Transverse colon (tissue), 4 donors: ENCODE data around the gene TNS1. TPM values are rescaled to one million over a fixed set of nuclear protein-coding genes. Genes with fewer than 3 reads are reported as not detected.

Experiments used
- DNase-seq: peaks from one replicate; pipeline ENCODE4 v3.0.0-alpha.2; 2019
- H3K27ac ChIP-seq, 4 donors: fragments of 200-600 bp; sonication (generic); 2 replicates each; pipeline ENCODE4 v1.5.1; 2016 to 2018; ENCODE audit warnings: inconsistent platforms in 4 of 4
- H3K27me3 ChIP-seq: fragments of 200-600 bp; sonication (generic); 2 replicates; pipeline ENCODE4 v1.5.1; 2017; ENCODE audit warnings: inconsistent platforms
- H3K36me3 ChIP-seq, 4 donors: fragments of 200-600 bp; sonication (generic); 2 replicates each; pipeline ENCODE4 v1.5.1; 2017 to 2019; ENCODE audit warnings: inconsistent platforms in 4 of 4
- H3K4me1 ChIP-seq, 4 donors: fragments of 200-600 bp; sonication (generic); 2 replicates each; pipeline ENCODE4 v1.5.1; 2017 to 2020; ENCODE audit warnings: inconsistent platforms in 4 of 4
- H3K4me3 ChIP-seq, 4 donors: fragments of 200-600 bp; sonication (generic); 1 replicate in 1 of 4; 2 replicates in 3 of 4; pipeline versions ENCODE4 v1.5.1 to v1.6.1; 2017 to 2019; ENCODE audit warnings: inconsistent platforms in 4 of 4
- H3K9me3 ChIP-seq, 2 donors: fragments of 200-600 bp; sonication (generic); 2 replicates each; pipeline ENCODE4 v1.5.1; 2017 to 2019; ENCODE audit warnings: inconsistent platforms in 2 of 2
- EP300 ChIP-seq: sonication (generic); formaldehyde crosslinking; IDR thresholded peaks from one replicate; pipeline ENCODE4 v1.6.1; 2017; ENCODE audit warnings: antibody characterized with exemption, low read depth
- POLR2A ChIP-seq: fragments of 450-650 bp; IDR thresholded peaks from one replicate; pipeline ENCODE4 v1.6.1; 2016; ENCODE audit warnings: antibody characterized with exemption, mild to moderate bottlenecking, moderate library complexity
- POLR2AphosphoS5 ChIP-seq, 3 donors: sonication (generic); formaldehyde crosslinking; IDR thresholded peaks; one replicate each; pipeline ENCODE4 v1.6.1; 2016; ENCODE audit warnings: antibody characterized with exemption in 3 of 3
- WGBS, 2 donors: methylation state at CpG; one replicate each; pipeline ENCODE4 v1.1.5; 2018; ENCODE audit warnings: low coverage in 1 of 2; 5-methylcytosine and 5-hydroxymethylcytosine counted together
- in situ Hi-C, 4 donors: fragments of 200-750 bp; cut with MboI; loops; one replicate each; pipeline versions ENCODE4 v1.15.0 to v1.15.1; 2017; ENCODE audit warnings: low sequenced_read_pairs in 3 of 4, low pct_ligation_motif_present in 1 of 4, low pct_unique_long_range_greater_than_20kb in 1 of 4
- intact Hi-C: fragments of 100-400 bp; cut with DNase I; formaldehyde crosslinking; loops from one replicate; pipeline ENCODE4 v1.15.1; 2023; ENCODE audit warnings: low total_unique reads
- total RNA-seq, 4 donors: library from RNA; depleted of rRNA; stranded (reverse); fragments of >200 nt; gene quantifications; one replicate each; pipeline ENCODE4 v1.1.0, GENCODE V29; 2016
- TF ChIP-seq, protein P1 (sequence below), 5 experiments: fragments of 200-600 bp in 3 of 5; fragments of 450-650 bp in 2 of 5; sonication (generic) in 3 of 5; IDR thresholded peaks; 1 replicate in 2 of 5; 2 replicates in 3 of 5; pipeline ENCODE4 v1.5.1; 2016 to 2017; ENCODE audit warnings: antibody characterized with exemption in 5 of 5, inconsistent platforms in 3 of 5, mild to moderate bottlenecking in 2 of 5, moderate library complexity in 1 of 5

The TNS1 gene
- total RNA-seq, 4 donors from 2014 or later: 101 to 487 (median 231) TPM

DNA sequence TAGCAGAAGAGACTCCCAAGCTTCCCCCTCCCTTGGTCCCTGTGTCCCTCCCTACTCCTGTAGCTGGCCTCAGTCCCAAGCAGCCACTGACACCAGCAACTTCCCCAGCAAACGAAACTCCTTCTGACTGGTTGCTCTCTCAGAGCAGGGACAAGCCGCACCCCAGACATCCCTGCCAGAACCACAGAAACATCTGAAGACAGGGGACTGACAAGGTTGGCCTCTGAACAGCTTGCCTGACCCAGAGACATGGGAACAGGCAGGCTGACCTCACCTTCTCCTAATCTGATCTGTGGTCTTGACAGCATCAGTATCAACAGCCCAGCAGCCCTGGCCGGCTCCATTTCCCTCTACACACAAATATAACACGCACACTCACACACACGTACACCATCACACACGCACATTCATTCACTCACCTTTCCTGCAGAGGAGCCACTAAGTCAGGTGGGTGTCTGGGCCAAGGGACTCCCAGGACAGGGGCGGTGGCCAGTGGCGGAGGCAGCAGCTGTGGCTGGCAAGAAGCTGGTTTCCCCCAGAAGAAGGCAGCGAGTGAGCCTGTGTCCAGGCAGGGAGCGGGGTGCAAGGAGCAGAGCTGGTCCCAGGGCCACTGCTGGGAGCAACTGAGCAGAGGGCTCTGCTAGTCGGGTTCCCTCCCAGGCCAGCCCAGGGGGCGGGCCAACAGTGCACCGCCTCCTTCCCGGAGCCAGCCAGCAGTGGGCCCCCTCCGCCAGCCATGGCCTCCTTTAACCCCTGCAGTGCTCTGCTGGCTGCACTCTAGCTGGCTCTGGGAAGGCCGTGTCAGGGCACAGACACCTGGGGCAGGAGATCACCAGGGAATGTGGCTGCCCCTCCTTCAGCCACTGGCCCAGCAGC, 59.1 kb downstream of the TNS1 start:
- Histone ChIP-seq H3K36me3 (no peaks in the 10 kb centered on the region), H3K4me1 (peaks cover 4 to 32% (median 16%) of the 10 kb centered on the region in 4 donors), H3K9me3 (no peaks in the 10 kb centered on the region), H3K27me3 (no peaks in the 10 kb centered on the region), H3K4me3 (peak overlapping the region; percentile 38 to 50 (median 42)), H3K27ac (peak overlapping the region; percentile 85 to 95 (median 89))
- peak; percentile 75 for DNase-seq
- in situ Hi-C loops (no loop called here), intact Hi-C loops (loop anchor here (5.0 kb wide), 1 partner anchor 44 kb away; no protein-coding TSS in a partner anchor)
- TF ChIP-seq POLR2A (peak; percentile 81), POLR2AphosphoS5 (IDR thresholded peaks at IDR 0.05) (peak; percentile 83 to 94 (median 93)), EP300 (no peak)
- TF ChIP-seq, protein P1, sequence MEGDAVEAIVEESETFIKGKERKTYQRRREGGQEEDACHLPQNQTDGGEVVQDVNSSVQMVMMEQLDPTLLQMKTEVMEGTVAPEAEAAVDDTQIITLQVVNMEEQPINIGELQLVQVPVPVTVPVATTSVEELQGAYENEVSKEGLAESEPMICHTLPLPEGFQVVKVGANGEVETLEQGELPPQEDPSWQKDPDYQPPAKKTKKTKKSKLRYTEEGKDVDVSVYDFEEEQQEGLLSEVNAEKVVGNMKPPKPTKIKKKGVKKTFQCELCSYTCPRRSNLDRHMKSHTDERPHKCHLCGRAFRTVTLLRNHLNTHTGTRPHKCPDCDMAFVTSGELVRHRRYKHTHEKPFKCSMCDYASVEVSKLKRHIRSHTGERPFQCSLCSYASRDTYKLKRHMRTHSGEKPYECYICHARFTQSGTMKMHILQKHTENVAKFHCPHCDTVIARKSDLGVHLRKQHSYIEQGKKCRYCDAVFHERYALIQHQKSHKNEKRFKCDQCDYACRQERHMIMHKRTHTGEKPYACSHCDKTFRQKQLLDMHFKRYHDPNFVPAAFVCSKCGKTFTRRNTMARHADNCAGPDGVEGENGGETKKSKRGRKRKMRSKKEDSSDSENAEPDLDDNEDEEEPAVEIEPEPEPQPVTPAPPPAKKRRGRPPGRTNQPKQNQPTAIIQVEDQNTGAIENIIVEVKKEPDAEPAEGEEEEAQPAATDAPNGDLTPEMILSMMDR (IDR thresholded peaks at IDR 0.05): peak in 1 of 5 experiments; percentile 24
- WGBS, 2 donors: 12% methylated on average over 16 of the region's 16 CpGs; no CpG with 5 or more reads in 1 of the 2 donors

DNA sequence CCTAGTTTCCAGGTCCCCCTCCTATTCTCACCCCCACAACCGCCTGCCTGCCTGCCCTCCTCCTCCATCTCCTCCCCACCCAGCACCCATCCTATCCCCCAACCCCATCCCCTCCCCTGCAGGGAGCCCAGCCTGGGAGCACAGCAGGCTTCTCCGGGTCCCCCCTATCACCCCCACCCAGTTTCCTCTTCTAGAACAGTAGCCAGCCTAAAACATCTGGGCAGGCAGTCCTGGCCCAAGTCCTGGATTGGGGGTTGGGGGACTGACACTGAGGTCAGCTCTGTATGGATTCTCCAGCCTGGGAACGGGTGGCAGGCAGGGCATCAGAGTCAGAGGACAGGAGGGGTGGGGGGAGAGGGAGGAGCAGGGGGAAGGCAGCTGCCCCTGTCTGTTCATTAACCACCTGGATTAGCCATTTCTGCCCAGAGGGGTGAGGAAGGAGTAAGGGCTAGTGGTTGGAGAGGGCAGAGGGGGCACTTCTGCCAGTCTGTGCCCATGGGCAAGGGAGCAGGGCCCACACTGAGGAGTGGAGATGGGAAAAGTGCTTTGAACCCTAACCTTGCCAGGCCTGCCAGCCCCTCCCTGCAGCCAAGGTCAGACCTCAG, 60.0 kb downstream of the TNS1 start:
- H3K36me3 ChIP-seq: no peaks in the 10 kb centered on the region
- peak overlapping the region; percentile 38 to 50 (median 42) for H3K4me3 ChIP-seq
- no peak for DNase-seq
- in situ Hi-C loops: no loop called here
- WGBS, 2 donors: 11% methylated on average over 3 of the region's 3 CpGs; no CpG with 5 or more reads in 1 of the 2 donors
- peak overlapping the region; percentile 85 to 95 (median 89) for H3K27ac ChIP-seq
- peaks cover 4 to 41% (median 19%) of the 10 kb centered on the region in 4 donors for H3K4me1 ChIP-seq
- intact Hi-C loops: loop anchor here (5.0 kb wide), 1 partner anchor 44 kb away; no protein-coding TSS in a partner anchor
- H3K27me3 ChIP-seq: no peaks in the 10 kb centered on the region
- H3K9me3 ChIP-seq: no peaks in the 10 kb centered on the region
- no peak for TF ChIP-seq POLR2A
- no peak for TF ChIP-seq POLR2AphosphoS5 (IDR thresholded peaks at IDR 0.05)
- TF ChIP-seq, protein P1 (IDR thresholded peaks at IDR 0.05): no peak
- TF ChIP-seq EP300: no peak

DNA sequence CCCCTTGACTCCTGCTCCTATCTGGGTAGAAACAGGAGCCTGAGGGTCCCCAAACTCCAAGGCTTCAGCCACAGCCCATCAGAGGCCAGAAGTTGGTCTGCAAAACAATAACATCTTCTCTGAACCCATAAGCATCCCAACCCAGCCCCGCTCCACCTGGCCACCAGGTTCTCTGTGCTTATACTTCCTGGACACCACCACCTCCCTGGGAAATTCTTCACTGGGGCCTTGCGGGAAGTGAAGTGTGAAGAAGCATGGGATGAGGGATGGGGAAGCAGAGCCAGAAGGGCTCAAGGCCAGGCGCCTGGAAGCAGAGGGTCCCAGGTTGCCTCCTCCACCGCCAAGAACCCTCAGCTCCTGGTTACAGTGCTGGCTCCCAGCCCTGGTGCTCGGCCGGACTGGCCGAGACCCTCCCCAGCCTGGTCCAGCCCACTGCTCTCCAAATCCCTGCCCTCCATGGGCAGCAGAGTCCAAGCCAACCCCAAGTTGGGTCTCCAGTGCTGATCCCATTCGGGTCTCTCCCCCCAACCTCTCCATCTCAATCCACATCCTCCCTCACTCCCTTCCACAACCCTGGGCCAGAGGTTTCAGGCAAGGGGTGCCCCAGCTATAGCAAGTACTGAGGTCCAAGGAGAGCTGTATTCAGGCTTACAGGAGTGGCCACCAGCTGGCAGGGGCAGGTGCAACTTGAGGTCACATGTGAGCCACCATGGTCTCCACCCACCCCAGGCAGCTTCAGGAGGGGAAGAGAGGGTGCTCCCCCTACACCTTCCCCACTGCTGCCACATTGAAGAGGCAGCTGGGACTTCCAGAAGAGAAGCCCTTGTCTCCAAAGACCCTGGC, 60.7 kb downstream of the TNS1 start:
- peak overlapping the region; percentile 38 to 50 (median 42) for H3K4me3 ChIP-seq
- 72% methylated on average over 8 of the region's 8 CpGs; no CpG with 5 or more reads in 1 of the 2 donors for whole genome bisulfite sequencing, 2 donors
- DNase-seq: no peak
- H3K36me3 ChIP-seq: no peaks in the 10 kb centered on the region
- in situ Hi-C loops (no loop called here), intact Hi-C loops (loop anchor here (5.0 kb wide), 1 partner anchor 45 kb away; no protein-coding TSS in a partner anchor)
- H3K27me3 ChIP-seq: no peaks in the 10 kb centered on the region
- peaks cover under 1 to 48% (median 21%) of the 10 kb centered on the region in 4 donors for H3K4me1 ChIP-seq
- TF ChIP-seq POLR2A (no peak), EP300 (no peak), POLR2AphosphoS5 (IDR thresholded peaks at IDR 0.05) (no peak)
- TF ChIP-seq, protein P1 (IDR thresholded peaks at IDR 0.05): no peak
- peak overlapping the region; percentile 85 to 95 (median 89) for H3K27ac ChIP-seq
- H3K9me3 ChIP-seq: no peaks in the 10 kb centered on the region
